ENCODE results near the gene USP6. TPM values are rescaled to one million over a fixed set of nuclear protein-coding genes. Genes with fewer than 3 reads are reported as not detected.
"Not testable (repeated sequence)": the region's sequence is repeated elsewhere in the genome, so short reads cannot be mapped to it uniquely, and the experiment has no call there.

The USP6 gene
- not detected in 2 replicates for total RNA-seq (2022)
- not detected for Bru-seq, nascent RNA
- percentile 2 among the genes with signal in this experiment for BruChase-seq, experiment 1, labeled RNA remaining after a 6-hour chase
- BruChase-seq, experiment 2, labeled RNA remaining after a 2-hour chase = not detected
- long read RNA-seq, partial matches to known transcripts = 0 of 1 reads
- long read RNA-seq, other reads (novel, unspliced or antisense) = 1 of 1 reads

DNA sequence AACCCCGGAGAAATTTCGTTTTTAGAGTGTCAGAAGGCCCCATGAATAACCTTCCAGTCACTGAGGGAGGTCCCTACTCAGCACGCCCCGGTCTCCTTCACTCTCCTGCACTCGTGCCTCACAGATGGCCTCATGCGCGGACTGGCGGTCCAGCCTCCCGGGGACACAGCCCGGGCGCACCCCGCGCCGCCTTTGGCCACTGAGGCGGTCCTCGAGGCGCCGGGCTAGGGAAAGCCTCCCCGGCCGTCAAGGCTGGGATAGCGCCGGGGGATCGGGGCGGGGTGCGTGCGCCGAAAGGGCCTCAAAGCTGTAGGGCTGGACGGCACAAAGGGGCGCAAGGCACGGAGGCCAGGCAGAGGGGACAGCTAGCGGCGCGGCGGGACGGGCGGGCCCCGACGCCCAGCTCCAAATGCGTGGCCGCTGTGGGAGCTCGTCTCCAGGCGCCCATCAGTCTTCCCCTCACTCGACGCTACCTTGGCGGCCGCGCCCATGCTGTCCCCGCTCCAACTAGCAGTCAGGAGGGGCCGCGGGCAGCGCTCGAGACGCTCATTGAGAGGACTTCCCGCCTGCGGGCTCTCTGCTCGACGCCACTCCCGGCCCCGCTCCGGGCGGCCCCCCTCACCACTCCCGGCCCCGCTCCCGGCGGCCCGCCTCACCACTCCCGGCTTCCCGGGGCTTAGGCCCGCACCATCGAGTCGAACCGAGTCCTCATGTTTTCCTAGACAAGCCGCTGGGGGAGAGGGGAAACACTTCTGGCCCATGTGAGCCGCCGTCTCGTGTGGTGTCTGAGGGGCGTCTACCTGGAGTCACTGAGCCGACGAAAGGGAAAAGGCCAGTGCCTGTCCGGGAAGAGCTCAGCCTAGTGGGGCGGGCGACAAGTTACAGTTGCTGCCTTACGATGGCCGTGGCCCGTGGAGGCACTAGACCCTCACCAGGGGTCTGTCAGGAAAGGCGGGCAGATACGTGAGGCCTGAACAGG, at the start of gene USP6:
Gene USP6, plus strand, starts transcription at position 360 of the 979 bp plus-strand sequence. CDS start 14,336 bp downstream, outside the sequence.
- CTCF ChIA-PET = no interaction called here
- H3K4me1 Mint-ChIP-seq (ENCODE audit: low read depth, unreplicated experiment) = peaks cover 9% of the 10 kb centered on the region
- BruUV-seq (replicated peaks) = no TSS peak
- no peak within 1 kb of the TSS for H3K27ac Mint-ChIP-seq (ENCODE audit: unreplicated experiment)
- no peak within 1 kb of the TSS for H3K4me3 Mint-ChIP-seq (ENCODE audit: low read depth, unreplicated experiment)
- TF ChIP-seq, protein P1, sequence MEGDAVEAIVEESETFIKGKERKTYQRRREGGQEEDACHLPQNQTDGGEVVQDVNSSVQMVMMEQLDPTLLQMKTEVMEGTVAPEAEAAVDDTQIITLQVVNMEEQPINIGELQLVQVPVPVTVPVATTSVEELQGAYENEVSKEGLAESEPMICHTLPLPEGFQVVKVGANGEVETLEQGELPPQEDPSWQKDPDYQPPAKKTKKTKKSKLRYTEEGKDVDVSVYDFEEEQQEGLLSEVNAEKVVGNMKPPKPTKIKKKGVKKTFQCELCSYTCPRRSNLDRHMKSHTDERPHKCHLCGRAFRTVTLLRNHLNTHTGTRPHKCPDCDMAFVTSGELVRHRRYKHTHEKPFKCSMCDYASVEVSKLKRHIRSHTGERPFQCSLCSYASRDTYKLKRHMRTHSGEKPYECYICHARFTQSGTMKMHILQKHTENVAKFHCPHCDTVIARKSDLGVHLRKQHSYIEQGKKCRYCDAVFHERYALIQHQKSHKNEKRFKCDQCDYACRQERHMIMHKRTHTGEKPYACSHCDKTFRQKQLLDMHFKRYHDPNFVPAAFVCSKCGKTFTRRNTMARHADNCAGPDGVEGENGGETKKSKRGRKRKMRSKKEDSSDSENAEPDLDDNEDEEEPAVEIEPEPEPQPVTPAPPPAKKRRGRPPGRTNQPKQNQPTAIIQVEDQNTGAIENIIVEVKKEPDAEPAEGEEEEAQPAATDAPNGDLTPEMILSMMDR (IDR thresholded peaks at IDR 0.05; ENCODE audit: unreplicated experiment) = no peak
- intact Hi-C loops (cut with micrococcal nuclease; ENCODE audit: unreplicated experiment) = no loop called here
- no peak for DNase-seq
- peaks cover 40% of the 10 kb centered on the region for H3K27me3 Mint-ChIP-seq (ENCODE audit: unreplicated experiment)
- no peaks in the 10 kb centered on the region for H3K9me3 Mint-ChIP-seq (ENCODE audit: low read depth, unreplicated experiment)
- H3K36me3 Mint-ChIP-seq (ENCODE audit: insufficient read depth, unreplicated experiment) = peaks cover 12% of the 10 kb centered on the region

DNA sequence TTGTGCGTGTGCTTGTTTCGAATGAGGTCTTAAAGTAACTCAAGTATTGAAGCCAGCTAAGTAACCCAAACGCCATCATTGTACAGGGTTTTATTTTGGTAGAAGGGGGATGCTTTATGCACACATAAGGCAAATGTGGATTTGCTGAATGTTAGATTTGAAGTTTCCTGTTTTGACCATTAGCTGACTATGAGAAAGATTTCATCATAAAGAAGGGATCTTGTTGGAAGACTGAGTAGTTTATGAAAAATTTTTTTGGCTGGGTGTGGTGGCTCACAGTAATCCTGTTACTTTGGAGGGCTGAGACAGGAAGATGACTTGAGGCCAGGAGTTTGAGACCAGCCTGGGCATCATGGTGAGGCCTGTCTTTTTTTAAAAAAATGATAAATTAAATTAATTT, 47.6 kb upstream of the USP6 start:
- Mint-ChIP-seq H3K27ac (ENCODE audit: unreplicated experiment) (no peak overlapping the region), H3K9me3 (ENCODE audit: low read depth, unreplicated experiment) (no peaks in the 10 kb centered on the region), H3K27me3 (ENCODE audit: unreplicated experiment) (no peaks in the 10 kb centered on the region), H3K4me3 (ENCODE audit: low read depth, unreplicated experiment) (no peak overlapping the region), H3K4me1 (ENCODE audit: low read depth, unreplicated experiment) (no peaks in the 10 kb centered on the region), H3K36me3 (ENCODE audit: insufficient read depth, unreplicated experiment) (no peaks in the 10 kb centered on the region)
- CTCF ChIA-PET = no interaction called here
- BruUV-seq (replicated peaks) = no TSS peak
- TF ChIP-seq, protein P1 (IDR thresholded peaks at IDR 0.05; ENCODE audit: unreplicated experiment) = no peak
- intact Hi-C loops (cut with micrococcal nuclease; ENCODE audit: unreplicated experiment) = no loop called here
- DNase-seq = no peak

DNA sequence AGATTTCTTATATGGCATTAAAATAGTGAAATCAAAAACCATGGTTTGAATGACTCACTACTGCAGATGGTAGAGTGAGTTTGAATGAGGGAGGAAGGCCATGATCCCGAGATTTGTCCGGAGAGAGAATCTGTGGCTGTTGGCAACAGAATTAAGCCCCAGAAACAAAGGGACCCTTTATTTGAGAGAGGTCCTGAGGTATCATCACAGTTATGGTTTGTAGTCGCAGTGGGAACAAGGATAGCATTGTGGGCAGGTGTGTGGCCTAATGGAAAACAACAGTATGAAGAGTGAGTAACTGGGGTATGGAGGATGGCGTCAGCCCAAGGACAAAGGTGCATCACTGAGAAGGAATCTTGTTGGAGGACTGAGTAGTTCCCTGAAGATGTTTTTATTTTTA, 46.1 kb upstream of the USP6 start:
- TF ChIP-seq, protein P1 (IDR thresholded peaks at IDR 0.05; ENCODE audit: unreplicated experiment) = no peak
- no peak for DNase-seq
- Mint-ChIP-seq H3K4me3 (ENCODE audit: low read depth, unreplicated experiment) (no peak overlapping the region), H3K27ac (ENCODE audit: unreplicated experiment) (no peak overlapping the region), H3K27me3 (ENCODE audit: unreplicated experiment) (no peaks in the 10 kb centered on the region), H3K36me3 (ENCODE audit: insufficient read depth, unreplicated experiment) (no peaks in the 10 kb centered on the region), H3K9me3 (ENCODE audit: low read depth, unreplicated experiment) (no peaks in the 10 kb centered on the region), H3K4me1 (ENCODE audit: low read depth, unreplicated experiment) (no peaks in the 10 kb centered on the region)
- CTCF ChIA-PET = no interaction called here
- intact Hi-C loops (cut with micrococcal nuclease; ENCODE audit: unreplicated experiment) = no loop called here
- BruUV-seq (replicated peaks) = no TSS peak

DNA sequence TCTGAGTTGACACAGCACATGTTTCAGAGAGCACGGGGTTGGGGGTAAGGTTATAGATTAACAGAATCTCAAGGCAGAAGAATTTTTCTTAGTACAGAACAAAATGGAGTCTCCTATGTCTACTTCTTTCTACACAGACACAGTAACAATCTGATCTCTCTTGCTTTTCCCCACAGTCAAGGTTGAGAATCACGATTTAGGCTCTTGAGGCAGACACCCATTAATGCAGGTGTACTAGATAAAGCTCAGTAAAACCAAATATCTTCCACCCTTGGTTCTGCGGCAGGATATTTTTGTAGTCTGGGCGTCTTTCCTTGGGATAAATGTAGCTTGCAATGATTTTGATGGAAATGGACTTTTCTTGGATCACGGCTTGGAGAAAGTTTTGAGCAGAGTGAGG, 40.4 kb upstream of the USP6 start:
- H3K4me3 Mint-ChIP-seq (ENCODE audit: low read depth, unreplicated experiment); intact Hi-C loops (cut with micrococcal nuclease; ENCODE audit: unreplicated experiment); H3K4me1 Mint-ChIP-seq (ENCODE audit: low read depth, unreplicated experiment); H3K9me3 Mint-ChIP-seq (ENCODE audit: low read depth, unreplicated experiment); H3K27ac Mint-ChIP-seq (ENCODE audit: unreplicated experiment); DNase-seq; H3K36me3 Mint-ChIP-seq (ENCODE audit: insufficient read depth, unreplicated experiment); BruUV-seq (replicated peaks); CTCF ChIA-PET; H3K27me3 Mint-ChIP-seq (ENCODE audit: unreplicated experiment): not testable (repeated sequence)

DNA sequence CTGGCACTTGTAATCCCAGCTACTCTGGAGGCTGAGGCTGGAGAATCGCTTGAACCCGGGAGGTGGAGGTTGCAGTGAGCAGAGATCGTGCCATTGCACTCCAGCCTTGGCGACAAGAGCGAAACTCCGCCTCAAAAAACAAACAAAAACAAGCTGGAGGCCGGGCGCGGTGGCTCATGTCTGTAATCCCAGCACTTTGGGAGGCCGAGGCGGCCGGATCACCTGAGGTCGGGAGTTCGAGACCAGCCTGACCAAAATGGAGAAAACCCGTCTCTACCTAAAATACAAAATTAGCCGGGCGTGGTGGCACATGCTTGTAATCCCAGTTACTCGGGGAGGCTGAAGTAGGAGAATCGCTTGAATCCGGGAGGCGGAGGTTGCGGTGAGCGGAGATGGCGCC, 38.6 kb upstream of the USP6 start:
- not testable (repeated sequence) for H3K27me3 Mint-ChIP-seq (ENCODE audit: unreplicated experiment)

More for the DNA sequence above, 38.6 kb upstream of the USP6 start:
- BruUV-seq (replicated peaks); H3K36me3 Mint-ChIP-seq (ENCODE audit: insufficient read depth, unreplicated experiment); H3K4me1 Mint-ChIP-seq (ENCODE audit: low read depth, unreplicated experiment); intact Hi-C loops (cut with micrococcal nuclease; ENCODE audit: unreplicated experiment); DNase-seq; H3K27ac Mint-ChIP-seq (ENCODE audit: unreplicated experiment); H3K4me3 Mint-ChIP-seq (ENCODE audit: low read depth, unreplicated experiment); H3K9me3 Mint-ChIP-seq (ENCODE audit: low read depth, unreplicated experiment): not testable (repeated sequence)
- CTCF ChIA-PET = interaction anchor here (0.7 kb wide), 1 partner anchor 267 kb away, joined by 3 read pairs; no protein-coding TSS in a partner anchor

Data from Calu3 (cell line).